ENCODE results near the gene FRMD4A. TPM values are rescaled to one million over a fixed set of nuclear protein-coding genes. Genes with fewer than 3 reads are reported as not detected.
"Not testable (repeated sequence)": the region's sequence is repeated elsewhere in the genome, so short reads cannot be mapped to it uniquely, and the experiment has no call there.

FRMD4A gene
- total RNA-seq, 2 experiments from 2014 or later = 7.1 to 7.2 TPM

GRCh38 chr10:14211610-14212009, 119.1 kb downstream of the FRMD4A start:
- Mint-ChIP-seq H3K27me3 (peaks cover 4% of the 10 kb centered on the region), H3K27ac (no peak overlapping the region), H3K36me3 (no peaks in the 10 kb centered on the region), H3K4me3 (no peak overlapping the region), H3K9me3 (peaks cover 4% of the 10 kb centered on the region), H3K4me1 (no peaks in the 10 kb centered on the region)
- no peak for DNase-seq

- Mint-ChIP-seq H3K27me3 (no peaks in the 10 kb centered on the region), H3K9me3 (no peaks in the 10 kb centered on the region), H3K27ac (no peak overlapping the region), H3K4me3 (no peak overlapping the region), H3K4me1 (peaks cover 3% of the 10 kb centered on the region), H3K36me3 (no peaks in the 10 kb centered on the region)
- DNase-seq = no peak
These were observed 122.5 kb downstream of the FRMD4A start for GRCh38 chr10:14208231-14208630.

- Mint-ChIP-seq H3K27me3 (peaks cover 9% of the 10 kb centered on the region), H3K36me3 (no peaks in the 10 kb centered on the region), H3K9me3 (no peaks in the 10 kb centered on the region), H3K4me3 (no peak overlapping the region), H3K27ac (no peak overlapping the region), H3K4me1 (peaks cover 3% of the 10 kb centered on the region)
- DNase-seq = no peak
These were observed 125.5 kb downstream of the FRMD4A start for GRCh38 chr10:14205233-14205632.

- Mint-ChIP-seq H3K4me1 (peaks cover 5% of the 10 kb centered on the region), H3K9me3 (no peaks in the 10 kb centered on the region), H3K36me3 (no peaks in the 10 kb centered on the region), H3K27me3 (peaks cover 21% of the 10 kb centered on the region), H3K27ac (no peak overlapping the region), H3K4me3 (no peak overlapping the region)
- no peak for DNase-seq
These were observed 129.8 kb downstream of the FRMD4A start for GRCh38 chr10:14200698-14201544.

GRCh38 chr10:14199098-14199497, 131.6 kb downstream of the FRMD4A start:
- not testable (repeated sequence) for H3K36me3 Mint-ChIP-seq, DNase-seq, H3K4me1 Mint-ChIP-seq, H3K27ac Mint-ChIP-seq, H3K4me3 Mint-ChIP-seq, H3K9me3 Mint-ChIP-seq
- peaks cover 28% of the 10 kb centered on the region for H3K27me3 Mint-ChIP-seq

GRCh38 chr10:14198078-14198477, 132.6 kb downstream of the FRMD4A start:
- Mint-ChIP-seq H3K9me3 (no peaks in the 10 kb centered on the region), H3K27ac (no peak overlapping the region), H3K27me3 (peaks cover 33% of the 10 kb centered on the region), H3K4me3 (no peak overlapping the region), H3K36me3 (no peaks in the 10 kb centered on the region), H3K4me1 (peaks cover 2% of the 10 kb centered on the region)
- DNase-seq = no peak

- Mint-ChIP-seq H3K4me3 (no peak overlapping the region), H3K4me1 (peaks cover 2% of the 10 kb centered on the region), H3K27ac (no peak overlapping the region), H3K9me3 (no peaks in the 10 kb centered on the region), H3K36me3 (no peaks in the 10 kb centered on the region), H3K27me3 (peaks cover 35% of the 10 kb centered on the region)
- DNase-seq = no peak
These were observed 134.6 kb downstream of the FRMD4A start for GRCh38 chr10:14196113-14196512.

- Mint-ChIP-seq H3K4me1 (peaks cover 2% of the 10 kb centered on the region), H3K9me3 (no peaks in the 10 kb centered on the region), H3K27me3 (peaks cover 35% of the 10 kb centered on the region), H3K4me3 (no peak overlapping the region), H3K36me3 (no peaks in the 10 kb centered on the region), H3K27ac (no peak overlapping the region)
- DNase-seq = no peak
These were observed 135.3 kb downstream of the FRMD4A start for GRCh38 chr10:14195433-14195832.

- Mint-ChIP-seq H3K4me1 (peaks cover 2% of the 10 kb centered on the region), H3K27ac (no peak overlapping the region), H3K36me3 (no peaks in the 10 kb centered on the region), H3K9me3 (no peaks in the 10 kb centered on the region), H3K27me3 (peaks cover 38% of the 10 kb centered on the region), H3K4me3 (no peak overlapping the region)
- no peak for DNase-seq
These were observed 138.0 kb downstream of the FRMD4A start for GRCh38 chr10:14192746-14193145.

GRCh38 chr10:14191871-14192270, 138.9 kb downstream of the FRMD4A start:
- Mint-ChIP-seq H3K9me3 (no peaks in the 10 kb centered on the region), H3K27ac (no peak overlapping the region), H3K27me3 (peaks cover 40% of the 10 kb centered on the region), H3K4me1 (no peaks in the 10 kb centered on the region), H3K36me3 (no peaks in the 10 kb centered on the region), H3K4me3 (no peak overlapping the region)
- DNase-seq = no peak

- Mint-ChIP-seq H3K36me3 (no peaks in the 10 kb centered on the region), H3K4me1 (no peaks in the 10 kb centered on the region), H3K27me3 (peaks cover 40% of the 10 kb centered on the region), H3K4me3 (no peak overlapping the region), H3K27ac (no peak overlapping the region), H3K9me3 (no peaks in the 10 kb centered on the region)
- no peak for DNase-seq
These were observed 139.3 kb downstream of the FRMD4A start for GRCh38 chr10:14191407-14191806.

GRCh38 chr10:14190702-14191101, 140.0 kb downstream of the FRMD4A start:
- DNase-seq = no peak
- Mint-ChIP-seq H3K27me3 (peaks cover 35% of the 10 kb centered on the region), H3K9me3 (no peaks in the 10 kb centered on the region), H3K4me3 (no peak overlapping the region), H3K4me1 (peaks cover 5% of the 10 kb centered on the region), H3K36me3 (no peaks in the 10 kb centered on the region), H3K27ac (no peak overlapping the region)

- peaks cover 48% of the 10 kb centered on the region for H3K27me3 Mint-ChIP-seq
- peak; percentile 2 for DNase-seq
- no peak overlapping the region for H3K27ac Mint-ChIP-seq
These were observed 144.5 kb downstream of the FRMD4A start for GRCh38 chr10:14186245-14186644.

GRCh38 chr10:14185316-14186045, 145.2 kb downstream of the FRMD4A start:
- peaks cover 52% of the 10 kb centered on the region for H3K27me3 Mint-ChIP-seq
- peak overlapping the region; percentile 64 for H3K4me3 Mint-ChIP-seq
- peaks cover 4% of the 10 kb centered on the region for H3K9me3 Mint-ChIP-seq
- H3K27ac Mint-ChIP-seq = peak overlapping the region; percentile 98
- DNase-seq = peak; percentile 73
- H3K4me1 Mint-ChIP-seq = peaks cover 24% of the 10 kb centered on the region
- peaks cover 4% of the 10 kb centered on the region for H3K36me3 Mint-ChIP-seq

More at GRCh38 chr10:14186245-14186644, 144.5 kb downstream of the FRMD4A start:
- H3K4me3 Mint-ChIP-seq = no peak overlapping the region
- peaks cover 2% of the 10 kb centered on the region for H3K9me3 Mint-ChIP-seq
- H3K36me3 Mint-ChIP-seq = peaks cover 4% of the 10 kb centered on the region
- H3K4me1 Mint-ChIP-seq = peaks cover 24% of the 10 kb centered on the region

- H3K4me3 Mint-ChIP-seq = peak overlapping the region; percentile 64
- peaks cover 4% of the 10 kb centered on the region for H3K36me3 Mint-ChIP-seq
- H3K27me3 Mint-ChIP-seq = peaks cover 55% of the 10 kb centered on the region
- peaks cover 24% of the 10 kb centered on the region for H3K4me1 Mint-ChIP-seq
- H3K27ac Mint-ChIP-seq = peak overlapping the region; percentile 98
- H3K9me3 Mint-ChIP-seq = peaks cover 4% of the 10 kb centered on the region
- peak; percentile 47 for DNase-seq
These were observed 145.8 kb downstream of the FRMD4A start for GRCh38 chr10:14184841-14185315.
